ENCODE measurements around the gene ZNF385B.
"Not testable (repeated sequence)": the region's sequence is repeated elsewhere in the genome, so short reads cannot be mapped to it uniquely, and the experiment has no call there.

The ZNF385B gene

GRCh38 chr2:179861416-179862067 is at the start of gene ZNF385B:
Gene ZNF385B (minus strand): TSS chr2:179861612.
- no peak for DNase-seq (ENCODE audit: low spot score)

- no peak for DNase-seq (ENCODE audit: low spot score)
Observed at GRCh38 chr2:179910735-179911113, 49.3 kb upstream of the ZNF385B start.

GRCh38 chr2:179909845-179910734 is 48.7 kb upstream of the ZNF385B start:
- DNase-seq (ENCODE audit: low spot score) = no peak

- DNase-seq (ENCODE audit: low spot score) = no peak
Observed at GRCh38 chr2:179900655-179901054, 39.2 kb upstream of the ZNF385B start.

- DNase-seq (ENCODE audit: low spot score) = no peak
Observed at GRCh38 chr2:179899666-179900065, 38.3 kb upstream of the ZNF385B start.

GRCh38 chr2:179898873-179899272 is 37.5 kb upstream of the ZNF385B start:
- no peak for DNase-seq (ENCODE audit: low spot score)

- no peak for DNase-seq (ENCODE audit: low spot score)
Observed at GRCh38 chr2:179893616-179894015, 32.2 kb upstream of the ZNF385B start.

GRCh38 chr2:179891237-179891636 is 29.8 kb upstream of the ZNF385B start:
- no peak for DNase-seq (ENCODE audit: low spot score)

- no peak for DNase-seq (ENCODE audit: low spot score)
Observed at GRCh38 chr2:179890666-179891065, 29.3 kb upstream of the ZNF385B start.

- not testable (repeated sequence) for DNase-seq (ENCODE audit: low spot score)
Observed at GRCh38 chr2:179888642-179889041, 27.2 kb upstream of the ZNF385B start.

GRCh38 chr2:179884193-179884592 is 22.8 kb upstream of the ZNF385B start:
- no peak for DNase-seq (ENCODE audit: low spot score)

GRCh38 chr2:179882851-179883806 is 21.7 kb upstream of the ZNF385B start:
- DNase-seq (ENCODE audit: low spot score) = no peak

- no peak for DNase-seq (ENCODE audit: low spot score)
Observed at GRCh38 chr2:179877601-179878364, 16.4 kb upstream of the ZNF385B start.

- DNase-seq (ENCODE audit: low spot score) = no peak
Observed at GRCh38 chr2:179876266-179876665, 14.9 kb upstream of the ZNF385B start.

- DNase-seq (ENCODE audit: low spot score) = no peak
Observed at GRCh38 chr2:179875864-179876263, 14.5 kb upstream of the ZNF385B start.

- no peak for DNase-seq (ENCODE audit: low spot score)
Observed at GRCh38 chr2:179862898-179863458, 1.6 kb upstream of the ZNF385B start.

GRCh38 chr2:179861027-179861415 is 391 bp downstream of the ZNF385B start:
- no peak for DNase-seq (ENCODE audit: low spot score)

- no peak for DNase-seq (ENCODE audit: low spot score)
Observed at GRCh38 chr2:179860255-179861026, 971 bp downstream of the ZNF385B start.

GRCh38 chr2:179859523-179859922 is 1.9 kb downstream of the ZNF385B start:
- DNase-seq (ENCODE audit: low spot score) = no peak

GRCh38 chr2:179857236-179857635 is 4.2 kb downstream of the ZNF385B start:
- DNase-seq (ENCODE audit: low spot score) = no peak

Measured in pons (tissue), 1 donor.